ENCODE data around the gene TCF7L2. TPM values are rescaled to one million over a fixed set of nuclear protein-coding genes. Genes with fewer than 3 reads are reported as not detected.

The TCF7L2 gene
- total RNA-seq, 2 donors from 2014 or later, result 3.1 to 3.9 TPM

- Mint-ChIP-seq H3K4me1 (peaks cover 6% of the 10 kb centered on the region), H3K4me3 (no peak overlapping the region), H3K36me3 (ENCODE audit: low read depth) (peaks cover 5% of the 10 kb centered on the region), H3K27ac (no peak overlapping the region), H3K27me3 (peaks cover 33% of the 10 kb centered on the region)
- DNase-seq (no peak), ATAC-seq (no peak)
- H3K9me3 ChIP-seq (ENCODE audit: control insufficient read depth, low read length, poor library complexity, severe bottlenecking), result no peaks in the 10 kb centered on the region
These were observed 11.6 kb downstream of the TCF7L2 start for GRCh38 chr10:112961609-112962008.

- Mint-ChIP-seq H3K27me3 (peaks cover 28% of the 10 kb centered on the region), H3K27ac (no peak overlapping the region), H3K4me1 (peaks cover 4% of the 10 kb centered on the region), H3K4me3 (no peak overlapping the region), H3K36me3 (ENCODE audit: low read depth) (peaks cover 3% of the 10 kb centered on the region)
- ATAC-seq (no peak), DNase-seq (no peak)
- no peaks in the 10 kb centered on the region for H3K9me3 ChIP-seq (ENCODE audit: control insufficient read depth, low read length, poor library complexity, severe bottlenecking)
These were observed 12.3 kb downstream of the TCF7L2 start for GRCh38 chr10:112962343-112962742.

GRCh38 chr10:112963835-112964234 lies 13.8 kb downstream of the TCF7L2 start:
- Mint-ChIP-seq H3K4me3 (no peak overlapping the region), H3K27ac (no peak overlapping the region), H3K36me3 (ENCODE audit: low read depth) (no peaks in the 10 kb centered on the region), H3K27me3 (peaks cover 22% of the 10 kb centered on the region), H3K4me1 (peaks cover 4% of the 10 kb centered on the region)
- DNase-seq, result no peak
- H3K9me3 ChIP-seq (ENCODE audit: control insufficient read depth, low read length, poor library complexity, severe bottlenecking), result no peaks in the 10 kb centered on the region
- ATAC-seq, result no peak

GRCh38 chr10:112964482-112964881 lies 14.4 kb downstream of the TCF7L2 start:
- DNase-seq, result no peak
- Mint-ChIP-seq H3K27ac (no peak overlapping the region), H3K4me1 (peaks cover 4% of the 10 kb centered on the region), H3K36me3 (ENCODE audit: low read depth) (no peaks in the 10 kb centered on the region), H3K27me3 (peaks cover 18% of the 10 kb centered on the region), H3K4me3 (no peak overlapping the region)
- no peak for ATAC-seq
- H3K9me3 ChIP-seq (ENCODE audit: control insufficient read depth, low read length, poor library complexity, severe bottlenecking), result no peaks in the 10 kb centered on the region

- Mint-ChIP-seq H3K4me3 (no peak overlapping the region), H3K27ac (no peak overlapping the region), H3K4me1 (peaks cover 3% of the 10 kb centered on the region), H3K27me3 (peaks cover 16% of the 10 kb centered on the region), H3K36me3 (ENCODE audit: low read depth) (no peaks in the 10 kb centered on the region)
- DNase-seq (no peak), ATAC-seq (no peak)
- no peaks in the 10 kb centered on the region for H3K9me3 ChIP-seq (ENCODE audit: control insufficient read depth, low read length, poor library complexity, severe bottlenecking)
These were observed 16.3 kb downstream of the TCF7L2 start for GRCh38 chr10:112966194-112966855.

GRCh38 chr10:112967200-112967599 lies 17.2 kb downstream of the TCF7L2 start:
- ATAC-seq, result no peak
- H3K9me3 ChIP-seq (ENCODE audit: control insufficient read depth, low read length, poor library complexity, severe bottlenecking), result no peaks in the 10 kb centered on the region
- no peak for DNase-seq
- Mint-ChIP-seq H3K27me3 (peaks cover 8% of the 10 kb centered on the region), H3K4me3 (no peak overlapping the region), H3K27ac (no peak overlapping the region), H3K36me3 (ENCODE audit: low read depth) (no peaks in the 10 kb centered on the region), H3K4me1 (no peaks in the 10 kb centered on the region)

- Mint-ChIP-seq H3K4me3 (no peak overlapping the region), H3K36me3 (ENCODE audit: low read depth) (no peaks in the 10 kb centered on the region), H3K27me3 (peaks cover 6% of the 10 kb centered on the region), H3K27ac (no peak overlapping the region), H3K4me1 (no peaks in the 10 kb centered on the region)
- no peaks in the 10 kb centered on the region for H3K9me3 ChIP-seq (ENCODE audit: control insufficient read depth, low read length, poor library complexity, severe bottlenecking)
- ATAC-seq (no peak), DNase-seq (no peak)
These were observed 19.1 kb downstream of the TCF7L2 start for GRCh38 chr10:112969131-112969530.

- ATAC-seq, result no peak
- peaks cover 6% of the 10 kb centered on the region for H3K27me3 Mint-ChIP-seq
- H3K9me3 ChIP-seq (ENCODE audit: control insufficient read depth, low read length, poor library complexity, severe bottlenecking), result no peaks in the 10 kb centered on the region
- no peaks in the 10 kb centered on the region for H3K4me1 Mint-ChIP-seq
- H3K27ac Mint-ChIP-seq, result no peak overlapping the region
- H3K36me3 Mint-ChIP-seq (ENCODE audit: low read depth), result no peaks in the 10 kb centered on the region
- no peak overlapping the region for H3K4me3 Mint-ChIP-seq
- no peak for DNase-seq
These were observed 19.5 kb downstream of the TCF7L2 start for GRCh38 chr10:112969542-112969941.

GRCh38 chr10:112970021-112970420 lies 20.0 kb downstream of the TCF7L2 start:
- H3K4me3 Mint-ChIP-seq, result no peak overlapping the region
- H3K36me3 Mint-ChIP-seq (ENCODE audit: low read depth), result no peaks in the 10 kb centered on the region
- H3K27me3 Mint-ChIP-seq, result peaks cover 6% of the 10 kb centered on the region
- H3K9me3 ChIP-seq (ENCODE audit: control insufficient read depth, low read length, poor library complexity, severe bottlenecking), result no peaks in the 10 kb centered on the region
- ATAC-seq, result no peak
- H3K27ac Mint-ChIP-seq, result no peak overlapping the region
- DNase-seq, result no peak
- H3K4me1 Mint-ChIP-seq, result no peaks in the 10 kb centered on the region

GRCh38 chr10:112972606-112973005 lies 22.6 kb downstream of the TCF7L2 start:
- ATAC-seq, result no peak
- Mint-ChIP-seq H3K27ac (no peak overlapping the region), H3K4me1 (no peaks in the 10 kb centered on the region), H3K27me3 (peaks cover 17% of the 10 kb centered on the region), H3K36me3 (ENCODE audit: low read depth) (no peaks in the 10 kb centered on the region), H3K4me3 (no peak overlapping the region)
- no peaks in the 10 kb centered on the region for H3K9me3 ChIP-seq (ENCODE audit: control insufficient read depth, low read length, poor library complexity, severe bottlenecking)
- DNase-seq, result no peak

GRCh38 chr10:112973046-112973445 lies 23.0 kb downstream of the TCF7L2 start:
- DNase-seq (no peak), ATAC-seq (no peak)
- H3K9me3 ChIP-seq (ENCODE audit: control insufficient read depth, low read length, poor library complexity, severe bottlenecking), result no peaks in the 10 kb centered on the region
- H3K4me3 Mint-ChIP-seq, result no peak overlapping the region
- no peaks in the 10 kb centered on the region for H3K36me3 Mint-ChIP-seq (ENCODE audit: low read depth)
- H3K4me1 Mint-ChIP-seq, result no peaks in the 10 kb centered on the region
- H3K27ac Mint-ChIP-seq, result no peak overlapping the region
- H3K27me3 Mint-ChIP-seq, result peaks cover 22% of the 10 kb centered on the region

GRCh38 chr10:112973805-112974204 lies 23.8 kb downstream of the TCF7L2 start:
- Mint-ChIP-seq H3K27ac (no peak overlapping the region), H3K4me1 (no peaks in the 10 kb centered on the region), H3K27me3 (peaks cover 24% of the 10 kb centered on the region), H3K4me3 (no peak overlapping the region), H3K36me3 (ENCODE audit: low read depth) (no peaks in the 10 kb centered on the region)
- DNase-seq (no peak), ATAC-seq (no peak)
- no peaks in the 10 kb centered on the region for H3K9me3 ChIP-seq (ENCODE audit: control insufficient read depth, low read length, poor library complexity, severe bottlenecking)

GRCh38 chr10:112977426-112977898 lies 27.4 kb downstream of the TCF7L2 start:
- Mint-ChIP-seq H3K27me3 (peaks cover 49% of the 10 kb centered on the region), H3K27ac (no peak overlapping the region), H3K4me1 (peaks cover 9% of the 10 kb centered on the region), H3K36me3 (ENCODE audit: low read depth) (no peaks in the 10 kb centered on the region), H3K4me3 (no peak overlapping the region)
- no peaks in the 10 kb centered on the region for H3K9me3 ChIP-seq (ENCODE audit: control insufficient read depth, low read length, poor library complexity, severe bottlenecking)
- ATAC-seq, result no peak
- DNase-seq, result no peak

GRCh38 chr10:112979927-112980326 lies 29.9 kb downstream of the TCF7L2 start:
- no peaks in the 10 kb centered on the region for H3K9me3 ChIP-seq (ENCODE audit: control insufficient read depth, low read length, poor library complexity, severe bottlenecking)
- ATAC-seq, result no peak
- Mint-ChIP-seq H3K36me3 (ENCODE audit: low read depth) (no peaks in the 10 kb centered on the region), H3K27me3 (peaks cover 60% of the 10 kb centered on the region), H3K4me3 (no peak overlapping the region), H3K27ac (no peak overlapping the region), H3K4me1 (peaks cover 9% of the 10 kb centered on the region)
- no peak for DNase-seq
